NCI-H146 treated with DMSO at 0.1 percent for 48 hours (cell line): Measurements from ENCODE around the gene SPTB.

Source experiments
- DNase-seq: peaks from one replicate; lab custom pipeline; 2025; ENCODE audit not compliant: unreplicated experiment; lab: John Stamatoyannopoulos, UW

SPTB gene

DNA sequence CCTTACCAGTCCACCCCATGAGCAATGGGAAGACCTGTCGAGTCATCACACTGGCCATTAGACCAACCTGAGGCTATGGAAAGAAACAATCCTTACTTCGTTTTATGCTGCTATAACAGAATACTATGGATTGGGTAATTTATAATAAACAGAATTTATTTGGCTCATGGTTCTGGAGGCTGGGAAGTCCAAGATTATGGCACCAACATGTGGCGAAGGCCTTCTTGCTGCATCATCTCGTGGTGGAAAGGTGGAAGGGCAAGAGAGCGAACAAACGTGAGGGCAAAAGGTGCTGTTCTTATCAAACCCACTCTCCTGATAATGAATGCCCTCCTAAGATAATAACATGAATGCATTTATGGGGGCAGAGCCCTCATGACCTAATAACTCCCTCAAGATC, 9.6 kb upstream of the SPTB start:
- DNase-seq = no peak

DNA sequence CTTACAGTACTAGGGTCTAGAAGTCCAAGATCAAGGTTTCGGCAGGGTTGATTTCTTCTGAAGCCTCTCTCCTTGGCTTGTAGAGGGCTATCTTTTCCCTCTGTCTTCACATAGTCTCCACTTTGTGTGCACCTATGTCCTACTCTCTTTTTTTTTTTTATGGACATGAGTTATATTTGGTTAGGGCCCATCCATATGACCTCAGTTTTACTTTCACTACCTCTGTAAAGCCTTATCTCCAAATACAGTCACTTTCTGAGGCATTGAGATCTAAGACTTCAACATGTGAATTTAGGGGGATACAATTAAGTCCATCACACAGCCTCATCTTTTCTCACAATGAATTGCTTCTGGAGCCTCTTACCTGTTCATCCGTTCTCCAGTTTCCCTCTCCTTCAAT, 5.9 kb upstream of the SPTB start:
- no peak for DNase-seq

DNA sequence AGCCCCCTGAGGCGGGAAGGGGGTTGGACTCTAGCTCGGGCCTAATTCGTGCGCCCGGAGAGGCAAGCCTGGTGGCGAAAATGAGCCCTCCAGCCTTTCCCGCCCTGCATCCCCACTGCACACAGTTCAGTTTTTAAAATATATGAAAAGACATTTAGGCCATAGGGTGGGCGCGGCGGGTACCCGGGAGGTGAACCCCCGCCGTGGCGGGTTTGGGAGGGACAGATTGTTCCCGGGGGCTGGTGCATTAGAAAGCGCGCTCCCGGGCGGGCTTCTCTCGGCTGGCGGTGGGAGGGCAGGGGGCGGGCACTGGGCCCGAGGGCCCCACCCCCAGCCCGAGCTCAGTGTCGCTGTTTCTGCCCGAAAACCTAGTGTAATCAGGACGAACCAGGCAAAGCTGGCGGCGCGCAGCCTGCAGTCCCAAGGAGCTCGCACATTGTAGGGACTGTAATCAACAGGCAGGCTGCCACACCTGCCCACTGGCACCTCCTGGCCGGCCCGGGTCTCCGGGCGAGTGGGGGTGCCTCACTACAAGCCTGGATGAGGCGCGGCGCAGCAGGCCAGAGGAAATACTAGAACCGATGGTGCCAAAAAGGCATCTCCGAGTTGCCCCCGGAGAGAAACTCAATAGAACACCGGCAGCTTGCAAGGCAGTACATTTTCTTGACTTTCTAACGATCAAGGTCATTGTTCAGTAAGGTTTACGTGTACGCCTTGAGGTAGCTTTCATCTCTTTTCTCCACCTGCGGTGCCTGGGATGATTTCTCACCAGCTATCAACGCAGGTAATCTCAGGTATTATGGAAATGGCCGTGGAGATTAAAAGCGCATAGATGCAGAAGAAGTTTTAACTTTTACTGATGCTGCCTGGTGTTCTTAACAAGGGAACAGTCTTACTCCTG, 764 bp upstream of the SPTB start:
- peak; percentile 32 for DNase-seq

DNA sequence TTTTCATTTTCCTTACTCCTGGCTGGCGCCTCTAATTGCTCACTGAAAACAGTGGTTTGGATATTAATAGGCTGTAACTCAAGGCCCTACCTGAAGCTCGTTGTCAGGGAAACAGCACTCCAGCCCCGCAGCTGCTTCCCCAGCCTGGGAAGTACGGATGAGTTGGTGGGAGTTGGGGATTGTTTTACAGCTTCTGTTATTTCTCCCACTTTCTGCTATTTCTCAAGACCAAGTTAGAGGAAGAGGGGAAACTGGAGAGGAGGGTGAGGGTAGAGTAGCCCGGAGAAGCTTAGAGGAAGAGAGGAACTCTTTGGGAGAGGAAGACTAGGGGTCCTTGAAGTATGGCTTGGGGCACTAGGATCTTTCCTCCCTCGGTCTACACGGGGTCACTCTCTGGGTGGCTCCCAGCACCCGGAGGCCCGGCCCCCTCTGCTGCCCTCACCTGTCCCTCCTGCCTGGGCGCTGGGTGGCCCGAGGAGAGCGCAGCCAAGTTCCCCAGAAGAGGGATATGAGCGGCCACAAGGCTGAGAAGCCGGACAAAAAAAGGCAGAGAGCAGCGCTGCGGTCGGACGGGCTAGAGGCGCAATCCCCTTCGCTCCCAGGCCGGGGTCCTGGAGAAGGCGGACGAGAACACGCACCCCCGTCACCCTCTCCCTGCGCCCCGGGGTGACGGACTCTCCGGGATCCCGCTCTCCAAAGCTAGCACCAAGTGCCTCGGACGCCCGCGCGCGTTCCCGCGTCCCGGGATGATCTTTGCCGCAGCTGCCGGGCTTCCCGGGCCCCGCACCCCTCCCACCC, 671 bp downstream of the SPTB start:
- DNase-seq = peak; percentile 43

DNA sequence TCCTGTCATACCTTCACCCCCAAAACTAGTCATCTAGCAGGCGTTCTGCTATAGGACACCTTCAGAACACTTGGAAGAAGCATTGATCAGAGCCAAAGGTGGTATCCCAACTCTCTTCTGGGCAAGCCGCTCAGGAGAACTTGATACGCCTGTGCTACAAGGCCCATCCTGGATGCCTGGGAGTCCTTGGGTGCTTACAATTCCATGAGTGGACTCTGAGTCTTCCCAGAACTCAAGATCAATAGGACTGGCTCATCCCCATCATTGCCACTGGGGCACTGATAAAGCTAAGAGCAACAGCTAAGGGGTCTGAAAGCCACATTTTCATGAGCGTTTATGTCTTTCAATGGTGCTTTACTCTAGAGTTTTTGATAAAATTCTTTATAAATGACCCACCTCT, 1.9 kb downstream of the SPTB start:
- DNase-seq = no peak

DNA sequence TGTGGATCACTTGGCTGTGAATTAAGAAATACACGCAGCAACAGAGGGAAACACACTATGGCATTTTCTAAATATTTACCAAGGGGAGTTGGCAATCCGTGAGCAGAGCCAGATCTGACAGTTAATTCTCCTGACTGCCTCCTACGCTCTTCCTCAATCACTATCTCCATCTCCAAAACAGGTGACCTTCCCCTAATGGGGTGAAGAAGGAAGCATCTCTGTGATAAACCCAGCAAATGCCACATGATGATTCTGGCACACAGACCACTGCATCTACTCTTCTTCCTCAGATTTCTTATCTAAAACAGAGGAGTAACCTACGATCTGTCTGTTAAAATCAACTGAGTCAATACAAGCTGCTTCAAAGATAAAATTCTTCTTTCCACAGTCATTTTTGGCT, 4.4 kb downstream of the SPTB start:
- no peak for DNase-seq

DNA sequence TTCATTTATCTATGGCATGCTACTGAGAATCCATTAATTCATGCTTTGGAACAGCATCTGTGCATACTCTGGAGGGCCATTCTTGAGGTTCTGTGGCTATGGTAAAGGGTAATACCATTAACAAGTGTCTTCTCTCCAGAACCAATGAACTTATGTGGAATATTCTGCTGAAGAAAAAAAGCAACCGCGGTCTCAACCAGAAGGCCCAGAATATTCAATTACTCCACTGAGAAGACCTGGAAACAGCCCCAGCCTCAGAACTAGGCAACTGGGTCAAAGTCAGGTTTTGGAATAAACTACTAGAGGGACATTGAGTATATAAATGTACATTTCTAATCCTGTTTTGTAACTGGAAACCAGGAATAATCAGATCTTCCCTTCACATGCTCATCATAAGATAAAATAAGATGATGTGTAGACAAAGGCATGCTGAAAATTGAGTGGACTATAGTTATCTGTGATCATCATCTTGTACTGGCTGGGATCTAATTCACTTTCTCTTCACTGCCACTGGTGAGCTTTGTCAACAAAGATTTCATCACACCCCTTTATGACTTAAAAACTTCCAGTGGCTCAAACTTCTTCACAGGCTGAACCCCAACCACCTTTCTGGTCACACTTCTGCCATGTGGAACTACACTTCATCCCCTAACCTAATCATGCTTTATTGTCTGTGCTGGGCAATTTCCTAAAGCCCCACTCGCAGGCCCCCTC, 6.0 kb downstream of the SPTB start:
- DNase-seq = no peak

DNA sequence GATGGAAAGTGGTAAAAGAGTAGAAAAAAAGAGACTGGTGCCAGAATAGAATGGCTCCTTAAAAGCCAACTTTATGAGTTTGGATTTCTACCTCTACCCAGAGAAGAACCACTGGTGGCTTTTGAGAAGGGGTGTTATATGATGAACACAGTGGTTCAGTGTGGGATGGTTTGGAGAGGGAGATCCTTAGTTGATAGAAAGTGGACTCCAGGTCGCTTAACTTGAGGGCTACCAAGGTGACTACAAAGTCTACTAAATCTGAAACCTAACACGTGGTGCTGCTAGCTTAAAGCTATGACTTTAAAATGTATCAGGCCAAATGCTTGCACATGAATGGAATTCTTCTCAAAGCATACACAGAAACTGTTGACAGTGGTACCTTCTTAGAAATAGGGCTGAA, 8.4 kb downstream of the SPTB start:
- DNase-seq = no peak

DNA sequence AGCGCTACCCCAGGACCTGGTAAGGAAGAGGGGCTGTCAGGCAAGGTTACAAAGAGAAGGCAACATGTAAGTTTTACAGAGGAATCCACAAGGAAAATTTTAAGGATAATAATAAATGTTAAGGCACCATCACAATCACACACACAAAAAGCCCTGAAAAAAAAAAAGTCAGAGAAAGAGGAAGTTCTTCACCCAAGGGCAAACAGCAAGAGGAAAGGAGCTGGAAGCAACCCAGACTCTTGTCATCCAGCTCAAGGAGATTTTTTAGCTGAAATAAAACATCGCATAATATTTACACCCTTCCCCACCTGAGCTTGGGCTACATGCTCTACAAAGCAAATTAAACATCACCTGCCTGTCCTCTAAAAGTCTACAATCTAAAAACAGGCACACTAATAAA, 9.5 kb downstream of the SPTB start:
- no peak for DNase-seq

DNA sequence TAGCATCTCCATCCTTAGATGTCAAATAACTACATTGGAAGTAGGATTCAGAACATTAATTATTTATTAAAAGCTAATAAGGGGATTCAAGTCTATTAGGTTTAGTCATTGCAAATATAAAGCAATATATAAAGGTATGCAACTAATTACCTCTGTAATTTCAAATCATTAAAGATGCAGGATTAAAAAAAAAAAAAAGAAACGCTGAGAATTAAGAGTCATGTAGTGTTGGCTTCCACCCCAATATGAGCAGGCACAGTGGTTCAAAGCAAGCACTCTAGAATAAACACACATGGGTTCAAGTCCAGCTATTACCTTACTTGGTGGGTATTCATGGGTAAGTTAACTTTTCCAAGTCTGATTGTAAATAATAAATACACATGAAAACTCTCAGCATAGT, 10.9 kb downstream of the SPTB start:
- no peak for DNase-seq

DNA sequence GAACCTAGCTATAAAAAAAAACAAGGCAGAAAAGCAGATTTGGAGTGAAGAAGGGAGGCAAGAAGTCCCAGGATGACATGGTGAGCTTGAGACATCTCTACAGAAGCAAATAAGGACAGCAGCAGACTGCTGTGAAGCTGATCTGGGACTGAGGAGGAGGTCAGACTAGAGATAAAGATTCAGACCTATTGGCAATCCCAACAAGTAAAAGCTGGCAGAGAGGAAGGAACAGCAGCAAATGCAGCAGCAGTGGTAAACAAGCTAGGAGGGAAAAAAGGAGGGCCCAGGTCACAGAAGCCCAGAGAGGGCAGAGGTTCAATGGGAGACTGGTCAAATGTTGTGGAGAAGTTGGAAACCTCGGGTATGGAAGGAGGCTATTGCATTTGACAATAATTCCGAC, 11.3 kb downstream of the SPTB start:
- DNase-seq = no peak

DNA sequence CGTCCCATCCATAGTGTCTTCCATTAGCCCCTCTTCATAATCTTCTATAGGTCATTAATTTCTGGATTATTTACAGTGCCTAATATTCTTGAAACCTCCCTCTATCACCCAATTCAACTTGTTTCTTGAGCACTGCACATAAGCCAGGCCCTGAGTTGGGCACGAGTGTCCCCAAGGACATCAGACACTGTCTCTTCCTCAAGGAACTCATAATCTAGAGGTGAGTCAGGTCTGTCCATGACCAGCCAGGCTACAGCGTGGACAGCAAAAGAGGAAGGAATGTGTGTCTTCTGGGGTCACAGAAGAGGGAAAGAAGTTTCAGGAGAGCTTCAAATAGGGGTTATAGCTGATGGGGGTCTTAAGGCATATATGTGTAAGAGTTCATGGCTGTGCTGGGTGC, 12.5 kb downstream of the SPTB start:
- no peak for DNase-seq

DNA sequence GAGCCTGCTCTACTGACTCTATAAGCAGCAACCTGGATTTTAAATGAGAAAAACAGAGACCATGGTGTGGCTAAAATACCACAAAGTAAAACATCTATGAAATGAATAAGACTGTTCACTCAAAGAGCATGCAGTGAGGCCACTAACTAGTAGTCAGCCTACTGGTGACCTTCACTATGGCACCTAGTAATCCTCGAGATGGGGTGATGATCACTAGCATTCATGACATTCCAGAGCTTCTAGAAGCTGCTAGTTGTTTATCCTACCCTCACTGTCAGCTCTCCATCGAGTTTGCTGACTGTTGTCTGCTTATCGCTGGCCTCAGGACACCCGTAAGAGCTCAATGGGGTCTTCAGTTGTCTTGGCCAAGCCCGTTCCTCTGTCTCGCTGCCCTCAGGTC, 13.7 kb downstream of the SPTB start:
- no peak for DNase-seq

DNA sequence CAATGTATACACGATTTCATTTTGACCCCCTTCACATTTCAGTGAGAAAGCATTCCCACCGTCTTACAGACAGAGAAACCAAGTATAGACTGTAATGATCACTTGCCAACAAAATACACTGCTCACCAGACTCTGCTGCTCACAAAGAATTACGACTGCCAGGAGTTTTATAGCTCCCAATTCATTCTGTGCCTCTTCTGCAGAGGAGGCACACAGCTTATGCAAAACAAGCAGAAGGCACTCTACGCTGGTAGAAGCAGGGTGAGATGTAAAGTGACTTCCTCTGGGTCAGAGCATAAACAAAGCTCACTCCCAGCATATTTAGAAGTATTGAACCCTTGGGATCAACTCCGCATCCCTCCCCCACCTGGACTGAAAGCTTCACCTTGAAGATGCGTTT, 14.6 kb downstream of the SPTB start:
- DNase-seq = no peak

DNA sequence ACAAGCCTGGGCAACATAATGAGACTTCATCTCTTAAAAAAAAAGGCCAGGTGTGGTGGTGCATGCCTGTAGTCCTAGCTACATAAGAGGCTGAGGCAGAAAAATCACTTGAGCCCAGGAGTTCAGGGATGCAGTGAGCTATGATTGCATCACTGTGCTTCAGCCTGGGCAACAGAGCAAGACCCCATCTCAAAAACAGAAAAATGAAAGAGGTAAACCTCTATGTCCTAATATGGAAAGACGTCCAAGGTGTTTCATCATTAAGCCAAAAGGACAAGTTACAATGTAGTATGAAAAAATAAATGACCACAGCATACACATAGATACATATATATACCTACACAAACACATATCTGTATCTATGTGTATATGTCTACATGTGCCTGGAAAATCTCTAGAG, 15.4 kb downstream of the SPTB start:
- no peak for DNase-seq

DNA sequence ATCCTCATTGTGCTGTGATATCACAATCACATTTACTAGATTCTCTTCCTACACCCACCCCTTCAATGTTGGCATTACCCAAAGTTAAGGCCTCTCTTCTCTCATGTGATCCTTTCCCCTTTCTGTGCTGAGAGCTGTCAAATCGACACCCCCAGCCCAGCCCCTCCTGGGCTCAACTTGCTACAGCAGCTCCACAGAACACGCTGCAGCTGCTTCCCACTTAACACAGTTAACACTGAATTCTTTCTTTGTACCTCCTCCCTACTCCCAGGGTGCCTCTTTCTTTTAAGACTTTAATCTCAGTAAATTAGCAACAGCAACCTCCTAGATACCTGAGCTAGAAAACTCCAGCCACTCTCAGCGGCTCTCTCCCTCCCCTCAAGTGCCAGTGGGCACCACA, 17.8 kb downstream of the SPTB start:
- DNase-seq = no peak

DNA sequence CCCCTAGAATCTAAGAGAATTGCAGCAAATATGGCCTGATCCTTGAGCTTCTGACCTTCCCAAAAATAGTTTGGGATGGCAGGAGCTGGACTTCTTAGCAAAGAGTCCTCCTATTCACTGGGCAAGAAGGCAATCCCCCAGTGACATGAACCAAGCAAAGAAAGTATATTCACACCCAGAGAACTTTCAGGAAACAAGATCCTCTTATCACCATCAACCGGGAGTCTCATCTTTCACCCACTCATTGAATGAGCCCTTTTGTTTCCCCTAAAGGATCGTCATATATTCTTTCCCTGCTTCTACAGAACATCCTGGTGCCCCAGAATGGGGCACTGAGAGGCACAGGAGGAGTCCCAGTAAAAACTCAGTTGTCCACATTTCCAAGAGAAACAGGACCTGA, 19.7 kb downstream of the SPTB start:
- no peak for DNase-seq

DNA sequence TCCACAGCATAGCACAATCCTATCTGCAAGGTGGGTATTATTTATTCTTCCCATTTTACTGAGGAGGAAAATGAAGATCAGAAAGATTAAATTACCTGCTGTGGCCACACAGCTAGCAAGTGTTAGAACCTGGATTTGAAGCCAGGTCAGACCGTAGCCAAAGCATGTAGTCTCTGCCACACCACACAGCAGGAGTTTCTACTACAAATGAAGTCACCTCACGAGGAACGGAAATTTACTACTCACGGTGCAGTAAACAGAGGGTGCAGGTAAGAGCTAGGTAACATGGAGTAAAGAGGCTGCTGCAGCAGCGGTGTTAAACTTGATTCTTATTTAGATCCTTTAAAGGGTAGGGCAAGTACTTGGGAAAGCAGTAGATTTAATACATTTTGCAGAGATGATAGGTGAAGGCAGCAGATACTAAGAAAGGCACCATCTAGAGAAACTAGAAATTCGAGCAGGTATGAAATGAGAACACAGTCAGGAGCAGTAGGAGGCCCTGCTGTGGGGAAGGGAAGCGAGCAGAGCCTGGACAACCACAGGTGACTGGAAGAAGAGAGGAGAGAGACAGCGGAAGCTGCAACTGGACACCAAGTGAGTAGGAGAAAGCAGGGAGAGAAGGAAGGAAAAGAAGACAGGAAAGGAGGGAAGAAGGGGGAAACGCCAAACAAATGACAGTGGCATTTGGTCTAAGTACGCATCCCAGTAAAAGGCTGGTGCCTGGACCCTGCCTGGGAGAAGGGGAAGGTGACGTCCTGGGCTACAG, 21.5 kb downstream of the SPTB start:
- peak; percentile 45 for DNase-seq

DNA sequence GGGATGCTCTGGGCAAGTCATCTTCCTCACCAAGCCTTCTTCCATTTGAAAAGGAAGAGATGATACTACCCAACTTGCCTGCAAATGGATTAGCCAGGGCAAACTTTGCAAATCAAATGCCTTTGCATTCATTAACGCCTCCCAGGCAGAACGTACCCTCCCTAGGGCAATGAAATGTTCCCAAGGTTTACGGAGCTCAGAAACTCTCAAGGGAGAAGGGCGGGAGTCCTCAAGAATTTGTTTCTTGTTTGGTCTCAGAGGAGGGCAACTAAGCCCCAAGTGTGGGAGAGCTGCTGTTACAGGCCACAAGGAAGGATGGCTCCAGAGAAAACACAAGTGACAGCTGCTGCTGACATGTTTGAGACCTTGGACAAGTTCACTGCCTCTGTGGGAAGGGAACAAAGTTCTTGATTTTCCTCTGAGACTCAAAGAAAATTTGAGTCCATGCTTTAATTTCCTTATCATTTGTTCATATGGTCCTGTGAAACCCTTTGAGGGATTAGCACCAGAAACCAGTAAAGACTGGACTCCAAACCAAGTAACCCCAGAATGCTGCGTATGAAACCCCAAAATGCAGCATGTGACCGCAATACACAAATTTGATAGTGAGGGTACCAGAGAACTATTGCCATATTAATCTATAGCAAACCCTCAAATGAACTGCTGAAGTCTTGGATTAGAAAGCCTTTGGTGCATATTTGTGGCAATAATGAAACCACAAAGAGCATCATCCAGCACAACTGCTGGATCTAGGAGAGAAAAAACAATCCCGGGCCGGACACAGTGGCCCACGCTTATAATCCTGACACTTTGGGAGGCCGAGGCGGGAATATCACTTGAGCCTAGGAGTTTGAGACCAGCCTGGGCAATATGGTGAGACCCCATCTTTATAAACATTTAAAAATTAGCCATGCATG, 22.9 kb downstream of the SPTB start:
- no peak for DNase-seq
